Measurements from ENCODE around the gene RAD9A.

GRCh38 chr11:67421430-67422031, 29.7 kb downstream of the RAD9A start:
- no peak for TF ChIP-seq REST (IDR thresholded peaks at IDR 0.05; ENCODE audit: low read depth, low read length)
- no peak for TF ChIP-seq CTCF (IDR thresholded peaks at IDR 0.05)
- TF ChIP-seq JUND (IDR thresholded peaks at IDR 0.05) = no peak
- TF ChIP-seq ZBTB33 (IDR thresholded peaks at IDR 0.05; ENCODE audit: borderline replicate concordance, low read depth) = no peak
- no peak for TF ChIP-seq CHD2 (IDR thresholded peaks at IDR 0.05; ENCODE audit: low read length, partially characterized antibody)
- no peak for TF ChIP-seq SMC3 (IDR thresholded peaks at IDR 0.05; ENCODE audit: low read depth, low read length)
- TF ChIP-seq EP300 (IDR thresholded peaks at IDR 0.05; ENCODE audit: borderline replicate concordance in 1 of 2, low read depth in 1 of 2, low read length in 1 of 2) = no peak
